GM18520 (cell line): ENCODE measurements around the gene SLC36A2.
"Not testable (repeated sequence)": the region's sequence is repeated elsewhere in the genome, so short reads cannot be mapped to it uniquely, and the experiment has no call there.

Experiments
- ATAC-seq: cut with Tn5 transposase; IDR thresholded peaks from one replicate; pipeline ENCODE4 v1.9.1; 2021; ENCODE audit not compliant: unreplicated experiment

The SLC36A2 gene

DNA sequence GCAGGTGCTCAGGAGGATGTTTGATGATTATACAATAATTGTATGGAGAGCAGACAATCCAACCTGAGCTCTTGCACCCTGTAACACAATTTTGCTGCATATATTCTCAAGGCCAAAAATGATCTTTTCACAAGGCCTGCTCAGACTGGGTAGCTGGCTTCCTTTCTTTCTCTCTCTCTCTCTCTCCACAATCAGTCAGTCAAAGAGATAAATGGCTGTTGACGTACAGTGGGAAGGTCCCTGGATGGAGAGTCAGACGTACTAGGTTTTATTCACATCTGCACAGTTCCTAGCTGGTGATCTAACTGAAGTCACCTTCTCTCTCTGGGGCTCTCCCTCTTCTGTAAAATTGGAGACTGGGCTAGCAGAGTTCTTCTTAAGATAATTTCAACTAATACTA lies 19.8 kb downstream of the SLC36A2 start:
- no peak for ATAC-seq

DNA sequence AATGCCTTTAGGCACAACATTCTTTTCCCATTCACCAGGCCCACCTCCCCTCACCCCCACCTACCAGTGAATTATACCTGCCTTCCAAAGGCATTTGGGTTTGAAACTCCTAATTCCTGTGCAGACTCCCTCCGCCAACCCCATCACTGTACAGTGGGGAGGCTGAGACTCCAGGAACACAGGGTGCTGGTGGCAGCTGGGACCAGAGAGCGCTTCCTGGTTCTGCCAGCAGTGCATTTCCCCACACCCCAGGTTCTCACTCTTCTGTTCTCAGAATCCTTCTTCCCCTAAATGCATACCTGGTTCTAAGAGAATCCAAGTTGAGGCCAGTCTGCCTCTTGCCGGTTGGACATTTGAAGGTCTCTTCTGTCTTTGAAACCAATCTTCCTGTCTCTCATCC lies 21.1 kb downstream of the SLC36A2 start:
- no peak for ATAC-seq

DNA sequence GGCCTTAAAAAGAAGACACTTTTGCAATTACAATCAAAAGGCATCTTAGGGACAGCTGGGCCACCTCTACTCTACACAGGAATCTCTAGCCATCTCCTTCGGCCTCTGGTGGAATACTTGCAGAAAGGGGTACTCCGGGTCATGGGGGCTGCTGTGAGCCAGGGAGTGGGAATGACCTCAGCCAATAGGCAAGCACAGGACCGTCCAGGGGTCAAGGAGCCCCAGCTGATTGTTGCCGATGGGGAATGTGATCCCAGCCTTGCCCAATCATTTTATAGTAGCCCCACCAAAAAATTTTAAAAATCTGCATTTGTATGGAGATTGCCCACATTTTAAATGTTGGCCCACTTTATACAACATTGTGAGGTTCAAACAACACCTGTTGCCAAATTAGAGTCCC lies 26.9 kb downstream of the SLC36A2 start:
- ATAC-seq, result no peak

DNA sequence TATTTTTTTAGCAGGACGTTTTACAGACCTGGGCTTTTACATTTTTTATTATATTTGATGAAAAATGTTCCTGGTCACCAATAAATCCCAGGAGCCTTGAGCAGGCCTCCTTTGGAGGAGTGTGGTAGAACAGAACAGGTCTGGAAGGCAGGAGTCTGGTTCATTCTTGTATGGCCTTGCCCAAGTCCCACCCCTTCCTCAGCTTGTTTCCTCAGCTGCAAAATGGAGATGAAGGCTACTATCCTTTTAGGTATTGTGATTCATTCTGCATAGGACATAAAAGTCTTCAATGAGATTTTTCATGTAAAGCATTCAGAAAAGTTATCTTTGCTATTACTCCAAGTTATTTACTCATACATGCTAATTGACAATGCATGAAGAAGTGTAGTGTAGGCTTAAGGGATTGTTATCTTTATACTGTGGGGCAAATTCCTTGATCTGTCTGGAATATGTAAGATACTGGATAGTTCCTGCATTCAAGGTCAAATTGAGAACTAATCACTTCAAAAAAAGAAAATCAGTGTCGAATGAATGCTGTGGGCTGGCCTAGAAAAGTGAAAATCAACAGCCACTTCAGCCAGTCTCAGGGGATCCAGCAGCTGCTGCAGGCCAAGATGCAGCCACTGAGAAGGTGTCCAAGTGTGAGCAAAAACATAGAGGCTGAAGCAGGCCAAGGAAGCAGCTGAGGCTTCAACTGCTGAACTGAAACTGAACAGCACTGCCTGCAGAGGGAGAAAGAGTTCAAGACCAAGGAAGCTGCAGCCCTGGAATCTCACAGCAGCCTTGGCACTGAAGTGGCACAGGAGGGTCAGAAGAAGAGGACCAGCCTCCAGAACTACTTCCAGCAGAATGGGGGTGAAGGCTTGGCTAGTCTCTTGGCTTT lies 28.3 kb downstream of the SLC36A2 start:
- peak; percentile 61 for ATAC-seq

DNA sequence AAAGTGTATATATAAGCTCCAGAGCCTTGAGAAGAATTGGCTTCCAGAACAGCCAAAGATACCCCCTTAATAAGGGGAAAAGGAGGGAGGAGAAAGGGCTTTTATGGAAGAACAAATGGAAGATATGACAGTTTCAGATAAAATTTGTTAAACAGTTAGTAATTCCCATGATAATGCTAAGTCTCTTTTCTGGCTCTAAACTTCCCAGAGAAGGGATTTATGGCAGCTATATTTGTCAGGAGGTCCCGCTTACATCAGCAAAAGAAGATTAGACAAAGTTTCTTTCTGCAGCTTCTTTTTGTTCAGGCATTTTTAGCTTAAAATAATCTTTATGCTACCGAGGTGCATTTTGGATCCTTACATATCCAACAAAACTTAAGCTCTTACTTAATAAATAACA lies 29.5 kb downstream of the SLC36A2 start:
- ATAC-seq, result no peak

DNA sequence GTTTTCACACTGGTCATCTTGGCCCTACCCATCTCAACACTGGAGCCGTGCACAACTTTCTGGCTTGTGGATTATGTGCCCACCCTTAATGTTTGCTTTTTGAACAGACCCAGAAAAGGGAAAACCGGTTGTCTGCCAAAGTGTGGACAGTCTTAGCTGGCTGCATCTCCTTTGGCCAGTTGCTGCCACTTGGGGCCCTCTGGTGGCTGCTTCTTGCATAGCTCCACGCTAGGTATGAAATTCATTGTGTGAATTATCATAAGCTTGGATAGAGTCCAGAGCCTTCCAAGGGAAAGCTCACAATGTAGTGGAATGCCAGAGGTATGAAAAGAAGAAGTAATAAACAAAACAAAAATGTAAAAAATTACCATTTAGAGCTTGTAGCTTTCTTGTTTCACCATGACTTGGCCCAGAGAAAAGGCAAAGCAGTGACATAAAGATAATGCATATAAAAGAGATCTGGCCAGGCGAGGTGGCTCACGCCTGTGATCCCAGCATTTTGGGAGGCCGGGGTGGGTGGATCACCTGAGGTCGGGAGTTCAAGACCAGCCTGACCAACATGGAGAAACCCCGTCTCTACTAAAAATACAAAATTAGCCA lies 31.3 kb downstream of the SLC36A2 start:
- ATAC-seq, result peak; percentile 69

DNA sequence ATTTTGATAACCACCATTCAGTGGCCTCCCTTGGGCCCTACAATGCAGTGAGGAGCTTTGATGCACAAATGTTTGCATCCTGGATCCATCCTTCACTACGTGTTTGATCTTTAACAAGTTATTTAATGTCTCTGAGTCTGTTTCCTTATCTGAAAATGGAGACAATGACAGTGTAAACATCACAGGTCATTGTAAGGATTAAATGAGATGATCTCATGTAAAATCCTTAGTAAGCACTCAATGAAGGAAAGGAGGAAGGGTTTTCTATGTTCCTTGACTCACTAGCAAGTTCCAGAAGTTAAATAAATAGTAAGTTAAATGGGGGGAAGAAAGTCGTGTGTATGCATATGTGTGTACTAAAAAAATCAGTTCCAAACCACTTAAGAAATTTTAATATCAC lies 34.0 kb downstream of the SLC36A2 start:
- no peak for ATAC-seq

DNA sequence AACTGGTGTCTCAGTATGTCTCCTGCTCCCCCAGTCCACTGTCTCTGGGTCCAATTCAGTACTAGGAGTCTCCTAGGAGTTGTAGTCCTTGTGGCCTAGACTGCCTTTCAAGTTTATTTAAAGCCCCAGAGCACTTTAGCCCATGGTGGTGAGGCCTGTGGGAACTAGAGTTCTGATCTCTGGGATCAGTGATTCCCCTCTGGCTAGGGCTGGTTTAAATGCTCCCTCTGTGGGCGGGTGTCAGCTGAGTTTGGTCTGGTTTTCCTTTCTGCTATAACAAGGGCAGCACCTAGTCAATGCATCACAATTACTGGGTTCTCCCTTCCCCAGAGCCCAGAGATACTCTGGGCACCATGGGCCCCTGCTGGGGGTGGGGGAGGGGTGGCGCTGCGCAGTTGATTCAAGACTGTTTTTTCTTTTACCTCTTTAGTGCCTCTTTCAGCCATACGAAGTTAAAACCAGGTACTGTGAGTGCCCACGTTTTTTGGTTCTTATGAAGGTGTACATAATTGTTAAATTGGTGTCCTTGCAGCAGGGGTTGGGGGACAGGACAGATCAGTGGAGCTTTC lies 34.5 kb downstream of the SLC36A2 start:
- no peak for ATAC-seq

DNA sequence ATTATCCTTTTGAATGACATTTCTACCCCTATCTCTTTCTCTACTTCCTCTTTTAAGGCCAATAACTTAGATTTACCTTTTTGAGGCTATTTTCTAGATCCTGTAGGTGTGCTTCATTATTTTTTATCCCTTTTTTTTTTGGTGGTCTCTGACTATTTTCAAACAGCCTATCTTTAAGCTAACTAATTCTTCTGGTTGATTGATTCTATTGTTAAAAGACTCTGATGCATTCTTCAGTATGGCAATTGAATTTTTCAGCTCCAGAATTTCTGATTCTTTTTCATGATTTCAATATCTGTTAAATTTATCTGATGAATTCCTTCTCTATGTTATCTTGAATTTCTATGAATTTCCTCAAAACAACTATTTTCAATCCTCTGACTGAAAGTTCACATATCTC lies 36.4 kb downstream of the SLC36A2 start:
- ATAC-seq, result no peak

DNA sequence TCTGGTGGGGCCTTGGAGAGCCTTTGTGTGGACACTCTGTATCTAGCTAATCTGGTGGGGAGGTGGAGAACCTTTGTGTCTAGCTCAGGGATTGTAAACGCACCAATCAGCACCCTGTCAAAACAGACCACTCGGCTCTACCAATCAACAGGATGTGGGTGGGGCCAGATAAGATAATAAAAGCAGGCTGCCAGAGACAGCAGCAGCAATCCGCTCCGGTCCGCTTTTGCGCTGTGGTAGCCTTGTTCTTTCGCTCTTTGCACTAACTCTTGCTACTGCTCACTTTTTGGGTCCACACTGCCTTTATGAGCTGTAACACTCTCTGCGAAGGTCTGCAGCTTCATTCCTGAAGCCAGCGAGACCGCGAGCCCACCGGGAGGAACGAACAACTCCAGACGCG lies 37.5 kb downstream of the SLC36A2 start:
- ATAC-seq, result not testable (repeated sequence)

DNA sequence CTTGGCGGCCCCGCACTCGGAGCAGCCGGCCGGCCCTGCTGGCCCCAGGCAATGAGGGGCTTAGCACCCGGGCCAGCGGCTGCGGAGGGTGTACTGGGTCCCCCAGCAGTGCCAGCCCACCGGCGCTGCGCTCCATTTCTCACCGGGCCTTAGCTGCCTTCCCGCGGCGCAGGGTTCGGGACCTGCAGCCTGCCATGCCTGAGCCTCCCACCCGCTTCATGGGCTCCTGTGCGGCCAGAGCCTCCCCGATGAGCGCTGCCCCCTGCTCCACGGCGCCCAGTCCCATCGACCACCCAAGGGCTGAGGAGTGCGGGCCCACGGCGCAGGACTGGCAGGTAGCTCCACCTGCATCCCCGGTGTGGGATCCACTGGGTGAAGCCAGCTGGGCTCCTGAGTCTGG lies 38.1 kb downstream of the SLC36A2 start:
- not testable (repeated sequence) for ATAC-seq

DNA sequence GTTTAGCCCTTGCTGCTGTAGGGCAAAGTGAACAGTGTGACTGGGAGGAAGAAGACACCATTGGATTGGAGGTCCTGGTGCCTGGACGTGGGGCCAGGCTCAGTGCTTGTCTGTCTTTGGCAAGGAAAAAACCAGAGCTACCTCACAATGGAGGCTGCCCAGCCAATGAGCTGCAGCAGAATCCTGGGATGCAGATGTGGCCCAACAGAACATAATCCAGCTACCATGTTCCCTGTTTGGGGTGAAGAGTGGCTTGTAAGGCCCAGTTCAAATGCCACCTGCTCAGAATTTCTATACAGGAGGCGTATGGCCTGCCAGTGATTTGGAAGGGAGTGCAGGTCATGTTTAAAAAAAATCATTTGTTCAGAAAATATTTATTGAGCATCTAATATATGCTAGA lies 43.7 kb downstream of the SLC36A2 start, which contains the start of gene SLC36A3:
Gene SLC36A3, minus strand, starts transcription at position 101 of the 400 bp plus-strand sequence. CDS start 412 bp downstream, outside the sequence.
- ATAC-seq, result no peak

DNA sequence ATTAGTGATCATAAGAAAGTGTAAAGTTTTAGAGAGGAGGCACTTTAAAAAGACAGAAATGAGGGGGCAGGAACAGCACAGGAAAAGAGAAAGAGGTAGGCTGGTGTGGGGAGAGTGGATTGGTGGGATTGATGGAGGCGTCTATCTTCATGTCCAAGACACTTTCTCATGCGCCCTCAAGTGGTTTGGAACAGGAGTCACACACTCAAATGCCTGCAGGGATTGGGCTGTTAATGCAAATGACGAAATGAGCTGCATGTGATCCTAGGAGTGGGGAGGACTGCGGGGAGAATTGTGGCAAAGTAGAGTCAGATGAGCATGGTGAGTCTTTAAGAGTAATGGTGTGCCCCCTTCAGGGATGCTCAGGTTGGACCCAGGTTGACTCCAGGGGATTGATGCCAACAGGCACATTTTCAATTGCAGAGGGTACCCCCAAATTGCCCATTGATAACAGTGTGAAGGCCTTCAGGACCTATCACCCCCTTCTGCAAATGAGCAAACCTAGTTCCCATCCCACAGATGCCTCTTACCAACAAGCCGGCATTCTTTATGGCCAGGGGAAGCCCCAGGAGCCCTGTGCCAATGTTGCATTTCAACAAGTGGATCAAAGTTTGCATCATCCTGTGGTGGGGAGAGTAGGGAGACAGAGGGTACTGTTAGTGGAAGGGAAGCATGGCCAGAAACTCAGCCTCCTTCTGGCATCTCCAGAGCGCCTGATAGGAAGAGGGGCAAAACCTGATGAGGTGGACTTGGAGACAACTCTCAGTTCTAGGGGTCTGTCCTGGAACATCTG lies 49.1 kb downstream of the SLC36A2 start:
- ATAC-seq, result no peak

DNA sequence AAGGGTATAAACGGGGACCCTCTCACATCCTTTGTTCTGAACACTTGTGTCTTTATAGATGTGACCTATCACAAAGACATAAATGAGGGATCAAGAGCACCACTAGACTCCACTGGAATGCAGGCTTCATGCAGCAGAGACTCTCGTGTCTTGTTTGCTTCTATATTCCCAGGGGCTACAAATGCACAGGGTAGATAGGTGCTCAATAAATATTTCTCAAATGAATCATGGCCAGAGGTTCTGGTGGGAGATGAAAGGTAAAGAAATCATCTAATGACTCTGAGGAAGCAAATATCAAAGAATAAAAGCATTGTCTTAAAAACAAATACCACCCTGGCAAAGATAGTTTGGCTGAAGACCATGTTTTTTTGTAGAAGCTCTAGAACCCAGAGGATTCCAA lies 50.4 kb downstream of the SLC36A2 start:
- ATAC-seq, result no peak

DNA sequence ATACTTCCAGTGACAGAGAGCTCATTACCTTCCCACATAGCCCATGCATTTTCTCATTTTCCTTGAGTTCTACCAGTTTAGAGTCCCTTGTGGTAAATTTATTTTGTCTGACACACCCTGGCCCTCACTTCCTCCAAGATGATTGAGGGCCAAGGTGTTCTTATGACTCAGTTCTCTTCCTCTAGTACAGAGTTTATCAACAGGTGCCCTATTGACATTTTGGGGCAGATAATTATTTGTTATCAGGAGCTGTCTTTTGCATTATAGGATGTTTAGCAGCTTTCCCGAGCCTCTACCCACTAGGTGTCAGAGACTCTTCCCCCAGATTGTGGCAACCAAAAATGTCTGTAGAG lies 50.9 kb downstream of the SLC36A2 start:
- ATAC-seq, result no peak

DNA sequence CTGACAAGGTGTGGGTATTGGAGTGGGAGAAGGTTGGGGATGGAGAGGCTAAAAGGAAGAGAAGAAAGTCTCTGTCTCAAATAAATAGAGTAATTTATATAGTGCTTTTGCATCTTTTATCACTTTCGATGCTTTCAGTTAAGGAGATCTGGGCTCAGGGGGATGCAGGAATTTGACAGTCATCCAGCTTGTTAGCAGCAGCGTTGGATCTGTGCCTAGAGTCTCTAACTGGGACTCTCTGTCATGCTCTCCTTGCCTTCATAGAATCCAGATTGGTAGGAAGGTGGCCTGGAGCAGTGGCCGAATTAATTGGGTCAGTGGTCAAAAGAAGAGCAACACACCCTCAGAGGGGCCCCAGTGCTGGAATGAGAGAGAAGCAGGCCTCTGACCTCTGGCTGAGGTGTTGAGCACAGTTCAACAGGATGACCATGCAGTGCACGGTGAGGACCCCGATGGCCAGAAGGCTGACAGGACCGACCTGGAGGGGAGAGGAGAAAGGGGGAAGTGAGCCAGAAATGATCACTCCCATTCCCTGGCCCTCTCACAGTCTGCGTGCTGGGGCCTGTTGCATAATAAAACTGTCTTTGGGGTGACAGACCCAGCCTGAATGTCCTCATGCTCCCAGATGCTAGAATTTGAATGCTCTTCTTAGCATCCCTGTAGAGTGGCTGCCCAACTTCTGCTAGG lies 51.4 kb downstream of the SLC36A2 start:
- ATAC-seq, result no peak

DNA sequence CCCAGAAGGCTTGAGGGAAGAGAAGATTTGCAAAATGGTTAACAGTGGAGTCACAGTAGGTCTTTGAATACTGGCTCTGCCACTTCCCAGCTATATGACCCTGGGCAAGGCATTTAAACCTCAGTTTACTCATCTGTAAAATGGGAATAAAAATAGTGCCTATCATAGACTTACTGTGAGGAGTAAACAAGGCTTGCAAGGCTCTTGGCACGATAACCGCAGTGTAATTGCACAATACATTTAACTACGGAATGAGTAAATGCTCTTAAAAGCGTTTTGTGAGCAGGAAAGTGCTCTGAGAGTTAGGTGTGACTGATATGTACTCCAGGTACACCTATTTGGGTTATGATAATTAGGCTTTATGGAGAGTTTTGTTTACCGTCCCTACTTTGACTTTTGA lies 52.2 kb downstream of the SLC36A2 start:
- ATAC-seq, result no peak

DNA sequence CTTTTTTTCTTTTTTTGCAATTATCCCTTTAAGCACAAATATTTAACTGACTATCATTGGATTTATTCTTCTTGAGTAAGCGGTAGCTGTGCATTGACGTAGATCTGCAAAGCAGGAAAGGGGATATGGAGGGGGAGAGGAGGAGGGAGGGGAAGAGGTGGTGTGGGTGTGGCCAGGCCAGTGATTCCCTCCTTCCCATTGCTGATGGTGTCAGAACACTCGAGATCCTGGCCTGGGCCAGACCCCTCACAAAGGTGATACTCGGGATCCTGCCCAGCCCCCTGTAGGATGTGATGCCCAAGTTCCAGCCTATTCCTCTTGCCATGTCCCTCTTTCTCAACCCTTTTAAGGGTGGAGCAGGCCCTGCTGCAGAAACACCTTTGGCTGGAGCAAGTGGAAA lies 53.7 kb downstream of the SLC36A2 start:
- ATAC-seq, result no peak

DNA sequence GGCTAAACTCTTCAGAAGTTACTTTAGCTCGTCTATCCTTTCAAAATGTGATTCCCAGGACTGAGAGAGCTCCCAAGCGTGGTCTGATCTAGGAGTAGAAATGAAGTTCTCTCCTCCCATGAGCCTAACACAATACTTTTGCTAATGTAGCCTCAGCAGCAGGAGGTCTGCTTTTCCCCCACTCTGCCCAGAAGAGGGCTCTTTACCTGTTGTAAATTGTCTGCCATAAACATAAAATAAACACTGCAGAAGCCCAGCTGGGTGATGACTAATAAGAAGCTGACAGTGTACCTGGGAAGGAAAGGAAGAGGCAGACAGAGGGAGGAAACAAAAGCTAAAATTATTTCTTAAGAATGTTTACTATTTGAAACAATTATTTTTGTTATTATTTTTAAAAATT lies 59.2 kb downstream of the SLC36A2 start:
- no peak for ATAC-seq

DNA sequence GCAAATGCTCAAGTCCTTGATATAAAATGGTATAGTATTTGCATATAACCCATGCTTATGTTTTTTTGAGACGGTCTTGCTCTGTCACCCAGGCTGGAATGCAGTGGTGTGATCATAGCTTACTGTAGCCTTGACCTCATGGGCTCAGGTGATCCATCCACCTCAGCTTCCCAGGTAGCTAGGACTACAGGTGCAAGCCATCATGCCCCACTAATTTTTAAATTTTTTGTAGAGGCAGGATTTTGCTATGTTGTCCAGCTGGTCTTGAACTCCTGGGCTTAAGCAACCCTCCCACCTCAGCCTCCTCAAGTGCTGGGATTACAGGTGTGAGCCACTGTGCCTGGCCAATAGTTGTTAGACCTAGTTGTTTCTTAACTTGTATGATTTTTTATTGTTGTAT lies 61.1 kb downstream of the SLC36A2 start:
- ATAC-seq, result no peak

DNA sequence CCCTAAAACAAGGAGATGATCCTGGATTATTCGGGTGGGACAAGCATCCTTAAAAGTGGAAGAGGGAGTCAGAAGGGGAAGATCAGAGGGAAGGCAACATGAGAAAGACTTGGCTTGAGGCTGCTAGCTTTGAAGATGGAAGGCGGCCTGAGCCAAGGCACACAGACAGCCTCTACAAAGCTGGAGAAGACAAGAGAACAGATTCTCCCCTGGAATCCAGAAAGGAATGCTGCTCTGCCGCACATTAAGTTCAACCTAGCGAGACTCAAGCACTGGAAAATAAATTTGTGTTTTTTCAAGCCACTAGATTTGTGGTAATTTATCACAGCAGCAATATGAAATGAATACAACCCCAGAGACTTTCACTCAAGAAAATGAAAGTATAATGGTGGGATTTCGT lies 61.7 kb downstream of the SLC36A2 start:
- no peak for ATAC-seq
